ENCODE results near the gene DKC1. TPM values are rescaled to one million over a fixed set of nuclear protein-coding genes. Genes with fewer than 3 reads are reported as not detected.

DKC1 gene
- total RNA-seq, 1 donor from 2014 or later = 26.1 TPM

GRCh38 chrX:154780968-154781367 is 18.3 kb downstream of the DKC1 start:
- ATAC-seq (no peak), DNase-seq (no peak)
- Histone ChIP-seq H3K9me3 (no peaks in the 10 kb centered on the region), H3K4me3 (no peak overlapping the region), H3K27ac (no peak overlapping the region), H3K27me3 (ENCODE audit: low read depth) (no peaks in the 10 kb centered on the region), H3K4me1 (no peaks in the 10 kb centered on the region), H3K36me3 (peaks cover 28% of the 10 kb centered on the region)
- TF ChIP-seq CTCF (IDR thresholded peaks at IDR 0.05) = no peak
- intact Hi-C loops (cut with DNase I) = no loop called here

GRCh38 chrX:154784149-154784995 is 21.7 kb downstream of the DKC1 start:
- ATAC-seq (no peak), DNase-seq (no peak)
- Histone ChIP-seq H3K4me3 (no peak overlapping the region), H3K27ac (no peak overlapping the region), H3K27me3 (ENCODE audit: low read depth) (no peaks in the 10 kb centered on the region), H3K36me3 (peaks cover 7% of the 10 kb centered on the region), H3K4me1 (no peaks in the 10 kb centered on the region), H3K9me3 (no peaks in the 10 kb centered on the region)
- no peak for TF ChIP-seq CTCF (IDR thresholded peaks at IDR 0.05)
- intact Hi-C loops (cut with DNase I) = no loop called here

GRCh38 chrX:154785716-154786115 is 23.1 kb downstream of the DKC1 start:
- intact Hi-C loops (cut with DNase I) = no loop called here
- Histone ChIP-seq H3K36me3 (peaks cover 6% of the 10 kb centered on the region), H3K27ac (no peak overlapping the region), H3K4me3 (no peak overlapping the region), H3K4me1 (no peaks in the 10 kb centered on the region), H3K9me3 (no peaks in the 10 kb centered on the region), H3K27me3 (ENCODE audit: low read depth) (no peaks in the 10 kb centered on the region)
- no peak for TF ChIP-seq CTCF (IDR thresholded peaks at IDR 0.05)
- DNase-seq (no peak), ATAC-seq (no peak)

GRCh38 chrX:154791467-154791866 is 28.8 kb downstream of the DKC1 start:
- intact Hi-C loops (cut with DNase I) = no loop called here
- H3K27ac ChIP-seq = no peak overlapping the region
- H3K27me3 ChIP-seq (ENCODE audit: low read depth) = no peaks in the 10 kb centered on the region
- H3K4me3 ChIP-seq = no peak overlapping the region
- H3K4me1 ChIP-seq = no peaks in the 10 kb centered on the region
- DNase-seq (no peak), ATAC-seq (no peak)
- no peaks in the 10 kb centered on the region for H3K36me3 ChIP-seq
- H3K9me3 ChIP-seq = no peaks in the 10 kb centered on the region
- TF ChIP-seq CTCF (IDR thresholded peaks at IDR 0.05) = no peak

GRCh38 chrX:154791939-154792338 is 29.3 kb downstream of the DKC1 start:
- Histone ChIP-seq H3K4me1 (peaks cover 3% of the 10 kb centered on the region), H3K9me3 (no peaks in the 10 kb centered on the region), H3K27ac (no peak overlapping the region), H3K36me3 (no peaks in the 10 kb centered on the region), H3K27me3 (ENCODE audit: low read depth) (no peaks in the 10 kb centered on the region), H3K4me3 (no peak overlapping the region)
- ATAC-seq (no peak), DNase-seq (no peak)
- no peak for TF ChIP-seq CTCF (IDR thresholded peaks at IDR 0.05)
- intact Hi-C loops (cut with DNase I) = no loop called here

All from lower lobe of right lung (tissue), 2 donors.